NCI-H128 (cell line): ENCODE measurements around the gene RNF130.
"Not testable (repeated sequence)": the region's sequence is repeated elsewhere in the genome, so short reads cannot be mapped to it uniquely, and the experiment has no call there.

ENCODE experiments used
- DNase-seq: peaks from one replicate; lab custom pipeline; 2025; ENCODE audit not compliant: unreplicated experiment; lab: John Stamatoyannopoulos, UW

The RNF130 gene

GRCh38 chr5:180103487-180104167 is 32.1 kb upstream of the RNF130 start:
- DNase-seq = no peak

GRCh38 chr5:180102636-180103035 is 31.1 kb upstream of the RNF130 start:
- DNase-seq = no peak

GRCh38 chr5:180101451-180102105 is 30.0 kb upstream of the RNF130 start:
- DNase-seq = no peak

GRCh38 chr5:180100621-180101450 is 29.3 kb upstream of the RNF130 start:
- no peak for DNase-seq

GRCh38 chr5:180099733-180100611 is 28.4 kb upstream of the RNF130 start:
- DNase-seq = no peak

- no peak for DNase-seq
Observed at GRCh38 chr5:180098991-180099732, 27.6 kb upstream of the RNF130 start.

GRCh38 chr5:180098526-180098925 is 27.0 kb upstream of the RNF130 start:
- no peak for DNase-seq

GRCh38 chr5:180097926-180098325 is 26.4 kb upstream of the RNF130 start:
- DNase-seq = no peak

- no peak for DNase-seq
Observed at GRCh38 chr5:180097163-180097894, 25.8 kb upstream of the RNF130 start.

- no peak for DNase-seq
Observed at GRCh38 chr5:180096616-180097015, 25.1 kb upstream of the RNF130 start.

- DNase-seq = no peak
Observed at GRCh38 chr5:180095545-180095944, 24.0 kb upstream of the RNF130 start.

- DNase-seq = no peak
Observed at GRCh38 chr5:180093651-180094382, 22.3 kb upstream of the RNF130 start.

GRCh38 chr5:180093241-180093640 is 21.7 kb upstream of the RNF130 start:
- no peak for DNase-seq

- no peak for DNase-seq
Observed at GRCh38 chr5:180090769-180091546, 19.4 kb upstream of the RNF130 start.

GRCh38 chr5:180090098-180090768 is 18.7 kb upstream of the RNF130 start:
- DNase-seq = no peak

- not testable (repeated sequence) for DNase-seq
Observed at GRCh38 chr5:180089628-180090027, 18.1 kb upstream of the RNF130 start.

GRCh38 chr5:180088561-180088960 is 17.0 kb upstream of the RNF130 start:
- no peak for DNase-seq
